EH (cell line): ENCODE results near the gene ELF4.

ENCODE experiments used
- DNase-seq: peaks from one replicate; pipeline ENCODE4 v3.0.0-alpha.2; 2015; ENCODE audit warnings: low read depth

Gene ELF4

GRCh38 chrX:130110379-130111219 is at the start of gene ELF4:
ELF4 (minus strand) TSS chrX:130110497; CDS start chrX:130081330, 29,167 bp downstream.
- peak; percentile 72 for DNase-seq

- no peak for DNase-seq
Observed at GRCh38 chrX:130159776-130160175, 49.5 kb upstream of the ELF4 start.

GRCh38 chrX:130158311-130158710 is 48.0 kb upstream of the ELF4 start:
- no peak for DNase-seq

- no peak for DNase-seq
Observed at GRCh38 chrX:130155564-130155963, 45.3 kb upstream of the ELF4 start.

GRCh38 chrX:130147631-130148030 is 37.3 kb upstream of the ELF4 start:
- DNase-seq, result no peak

- peak; percentile 16 for DNase-seq
Observed at GRCh38 chrX:130145123-130145522, 34.8 kb upstream of the ELF4 start.

GRCh38 chrX:130144509-130144908 is 34.2 kb upstream of the ELF4 start:
- DNase-seq, result peak; percentile 25

- no peak for DNase-seq
Observed at GRCh38 chrX:130139474-130140201, 29.3 kb upstream of the ELF4 start.

- DNase-seq, result no peak
Observed at GRCh38 chrX:130136961-130137360, 26.7 kb upstream of the ELF4 start.

GRCh38 chrX:130136496-130136895 is 26.2 kb upstream of the ELF4 start:
- DNase-seq, result no peak

GRCh38 chrX:130130990-130131389 is 20.7 kb upstream of the ELF4 start:
- DNase-seq, result no peak

GRCh38 chrX:130125091-130125874 is 15.0 kb upstream of the ELF4 start:
- peak; percentile 35 for DNase-seq

- no peak for DNase-seq
Observed at GRCh38 chrX:130124577-130124976, 14.3 kb upstream of the ELF4 start.

- DNase-seq, result no peak
Observed at GRCh38 chrX:130121505-130121800, 11.2 kb upstream of the ELF4 start.

- peak; percentile 84 for DNase-seq
Observed at GRCh38 chrX:130120746-130121504, 10.6 kb upstream of the ELF4 start.

- no peak for DNase-seq
Observed at GRCh38 chrX:130120321-130120731, 10.0 kb upstream of the ELF4 start.

- DNase-seq, result no peak
Observed at GRCh38 chrX:130119312-130119898, 9.1 kb upstream of the ELF4 start.

GRCh38 chrX:130118441-130119311 is 8.4 kb upstream of the ELF4 start:
- DNase-seq, result peak; percentile 64

- no peak for DNase-seq
Observed at GRCh38 chrX:130117166-130117565, 6.9 kb upstream of the ELF4 start.

GRCh38 chrX:130115119-130115885 is 5.0 kb upstream of the ELF4 start:
- DNase-seq, result peak; percentile 53
